Muscle layer of duodenum (tissue), 2 donors: ENCODE data around the gene VPS36.
"Not testable (repeated sequence)": the region's sequence is repeated elsewhere in the genome, so short reads cannot be mapped to it uniquely, and the experiment has no call there.

ENCODE experiments used
- H3K27ac ChIP-seq: one replicate; pipeline ENCODE4 v1.7.0; 2013; ENCODE audit warnings: mild to moderate bottlenecking, low read length
- H3K27me3 ChIP-seq: one replicate; pipeline ENCODE4 v1.7.0; 2013; ENCODE audit warnings: low read depth, mild to moderate bottlenecking, control low read depth, low read length
- H3K36me3 ChIP-seq, 2 donors: one replicate each; pipeline ENCODE4 v1.7.0; 2013; ENCODE audit warnings: low read length in 2 of 2, control low read depth in 1 of 2, mild to moderate bottlenecking in 1 of 2; ENCODE audit not compliant: insufficient read depth in 2 of 2, control insufficient read depth in 1 of 2
- H3K4me1 ChIP-seq, 2 donors: one replicate each; pipeline ENCODE4 v1.7.0; 2013; ENCODE audit warnings: low read length in 2 of 2, mild to moderate bottlenecking in 2 of 2, control low read depth in 1 of 2, moderate library complexity in 1 of 2; ENCODE audit not compliant: insufficient read depth in 2 of 2, control insufficient read depth in 1 of 2
- H3K4me3 ChIP-seq, 2 donors: one replicate each; pipeline ENCODE4 v1.7.0; 2013; ENCODE audit warnings: low read length in 2 of 2, low read depth in 1 of 2, mild to moderate bottlenecking in 1 of 2
- H3K9me3 ChIP-seq, 2 donors: one replicate each; pipeline ENCODE4 v1.7.0; 2013; ENCODE audit warnings: low read length in 2 of 2, control low read depth in 1 of 2, mild to moderate bottlenecking in 1 of 2; ENCODE audit not compliant: control insufficient read depth in 1 of 2
- donor health status: healthy.

The VPS36 gene

DNA sequence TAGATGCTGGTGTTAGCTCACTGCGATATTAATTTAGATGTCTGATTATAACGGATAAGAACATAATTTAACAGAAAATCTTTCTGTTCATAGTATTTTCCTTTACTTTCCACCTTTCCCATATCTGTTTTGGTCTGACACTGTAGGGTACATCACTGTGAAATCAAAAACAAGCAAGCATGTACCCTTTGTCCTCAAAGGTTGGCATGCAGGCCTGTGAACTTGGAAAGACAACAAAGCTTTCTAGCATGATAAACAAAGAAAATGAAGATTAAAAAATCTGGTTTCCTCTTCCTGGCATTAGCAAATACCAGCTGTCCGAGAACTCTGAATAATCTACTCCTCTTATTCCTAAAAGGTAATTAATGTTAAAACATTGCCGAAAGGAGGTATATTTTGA lies 76.0 kb downstream of the VPS36 start:
- Histone ChIP-seq H3K27ac (no peak overlapping the region), H3K4me3 (no peak overlapping the region), H3K27me3 (no peaks in the 10 kb centered on the region), H3K9me3 (no peaks in the 10 kb centered on the region), H3K4me1 (no peaks in the 10 kb centered on the region), H3K36me3 (peaks cover 0 to 9% of the 10 kb centered on the region in 2 donors)

DNA sequence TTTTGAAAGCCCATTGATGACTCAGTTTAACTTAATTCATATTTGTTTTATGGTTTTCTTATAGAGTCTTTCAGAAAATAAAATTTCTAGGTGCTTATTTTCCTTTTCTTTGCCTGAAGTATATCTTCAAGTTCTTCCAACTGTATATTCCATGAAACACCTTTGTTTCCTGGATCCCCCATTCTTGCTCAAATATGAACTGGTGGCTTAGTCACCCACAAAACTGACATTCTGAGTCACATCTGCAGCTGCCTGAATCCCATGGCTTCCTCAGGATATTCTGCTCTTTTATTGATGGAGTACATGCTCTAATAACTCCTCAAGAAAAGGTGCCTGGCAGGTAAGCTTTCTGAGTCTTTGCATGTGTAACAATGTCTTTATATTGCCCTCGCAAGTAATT lies 77.2 kb downstream of the VPS36 start:
- H3K4me3 ChIP-seq, H3K9me3 ChIP-seq, H3K27me3 ChIP-seq, H3K4me1 ChIP-seq, H3K27ac ChIP-seq, H3K36me3 ChIP-seq: not testable (repeated sequence)

DNA sequence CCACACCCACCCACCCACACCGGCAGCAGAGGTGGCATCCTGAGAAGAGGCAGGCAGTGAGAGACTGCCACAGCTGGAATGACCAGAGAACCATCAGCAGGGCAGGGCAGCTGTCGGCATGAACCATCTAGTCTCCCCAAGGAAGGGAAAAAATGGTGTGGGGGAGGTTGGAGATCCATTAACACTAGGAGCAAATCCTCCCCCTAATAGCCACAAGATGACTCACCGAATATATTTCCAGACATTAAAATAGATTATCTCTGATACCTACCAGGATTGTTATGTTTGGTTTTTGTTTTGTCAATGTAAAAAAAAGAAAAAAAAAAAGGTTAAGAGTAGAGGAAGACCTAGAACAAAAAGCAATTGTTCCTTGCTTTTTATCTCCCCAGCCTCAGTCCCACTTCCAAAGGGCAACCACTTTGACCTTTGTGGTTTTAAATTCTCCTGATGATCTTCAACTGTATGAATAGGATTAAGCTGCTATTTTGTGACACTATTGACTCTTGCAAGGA lies 78.6 kb downstream of the VPS36 start:
- Histone ChIP-seq H3K4me3 (no peak overlapping the region), H3K27ac (no peak overlapping the region), H3K4me1 (no peaks in the 10 kb centered on the region), H3K27me3 (no peaks in the 10 kb centered on the region), H3K9me3 (no peaks in the 10 kb centered on the region), H3K36me3 (no peaks in the 10 kb centered on the region)

DNA sequence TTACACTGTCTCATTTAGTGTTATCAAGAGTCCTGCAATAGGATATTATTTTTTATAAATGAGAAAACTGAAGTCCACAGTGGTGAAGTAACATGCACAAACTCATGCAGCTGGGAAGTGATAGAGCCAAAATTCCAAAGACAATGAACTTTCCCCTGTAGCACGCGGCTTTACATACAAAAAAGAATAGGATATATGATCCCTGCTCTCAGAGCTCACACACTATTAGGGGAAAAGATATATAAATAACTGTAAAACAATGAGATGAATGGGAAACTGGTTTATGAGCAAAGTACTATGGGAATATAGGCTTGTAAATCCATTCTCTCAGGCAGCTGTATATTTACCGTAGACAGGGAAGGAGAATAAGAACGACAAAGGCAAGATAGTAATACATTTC lies 84.1 kb downstream of the VPS36 start:
- Histone ChIP-seq H3K4me1 (no peaks in the 10 kb centered on the region), H3K27ac (no peak overlapping the region), H3K36me3 (no peaks in the 10 kb centered on the region), H3K4me3 (no peak overlapping the region), H3K9me3 (no peaks in the 10 kb centered on the region), H3K27me3 (no peaks in the 10 kb centered on the region)
